Measurements from ENCODE around the gene SLC22A16.

GRCh38 chr6:110468731-110469130 is 7.7 kb downstream of the SLC22A16 start:
- TF ChIP-seq MAX (IDR thresholded peaks at IDR 0.05): no peak
- TF ChIP-seq CTCF (IDR thresholded peaks at IDR 0.05 in 2 of 3, conservative IDR thresholded peaks at IDR 0.05 in 1 of 3; ENCODE audit: borderline replicate concordance in 1 of 3, insufficient read depth in 1 of 3, low read depth in 2 of 3, low read length in 2 of 3): 0 out of 6 replicates have a peak, but pooled peaks of 1 of the 3 experiments have one; percentile 4
- no peak for TF ChIP-seq POLR2AphosphoS5 (IDR thresholded peaks at IDR 0.05; ENCODE audit: low read depth, low read length)
- no peak for TF ChIP-seq REST (IDR thresholded peaks at IDR 0.05; ENCODE audit: low read depth)

Data from HCT116 (cell line).